ENCODE results near the gene TSSK3.
"Not testable (repeated sequence)": the region's sequence is repeated elsewhere in the genome, so short reads cannot be mapped to it uniquely, and the experiment has no call there.

Gene TSSK3

DNA sequence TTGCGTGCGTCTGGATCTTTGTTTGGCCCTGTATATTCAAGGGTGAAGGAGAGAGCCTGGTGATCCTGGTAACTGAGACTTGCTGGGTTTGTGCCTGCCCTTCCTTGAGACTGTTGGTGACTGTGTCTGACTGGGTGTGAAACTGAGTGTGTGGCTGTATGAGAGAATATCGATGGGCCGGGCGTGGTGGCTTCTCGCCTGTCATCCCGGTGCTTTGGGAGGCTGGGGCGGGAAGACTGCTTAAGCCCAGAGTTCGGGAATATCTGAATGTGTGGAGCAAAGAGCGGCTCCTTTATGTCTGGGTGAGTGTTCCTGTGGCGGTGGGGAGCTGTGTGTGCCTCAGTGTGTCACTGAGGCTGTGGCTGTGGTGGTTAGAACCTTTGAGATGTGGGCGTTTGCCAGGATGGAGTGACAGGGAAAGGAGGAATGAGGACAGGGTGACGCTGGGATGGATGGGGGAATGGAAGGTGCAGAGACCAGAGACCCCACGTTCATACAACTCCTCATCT, 23.6 kb upstream of the TSSK3 start:
- DNase-seq (ENCODE audit: low spot score): no peak

DNA sequence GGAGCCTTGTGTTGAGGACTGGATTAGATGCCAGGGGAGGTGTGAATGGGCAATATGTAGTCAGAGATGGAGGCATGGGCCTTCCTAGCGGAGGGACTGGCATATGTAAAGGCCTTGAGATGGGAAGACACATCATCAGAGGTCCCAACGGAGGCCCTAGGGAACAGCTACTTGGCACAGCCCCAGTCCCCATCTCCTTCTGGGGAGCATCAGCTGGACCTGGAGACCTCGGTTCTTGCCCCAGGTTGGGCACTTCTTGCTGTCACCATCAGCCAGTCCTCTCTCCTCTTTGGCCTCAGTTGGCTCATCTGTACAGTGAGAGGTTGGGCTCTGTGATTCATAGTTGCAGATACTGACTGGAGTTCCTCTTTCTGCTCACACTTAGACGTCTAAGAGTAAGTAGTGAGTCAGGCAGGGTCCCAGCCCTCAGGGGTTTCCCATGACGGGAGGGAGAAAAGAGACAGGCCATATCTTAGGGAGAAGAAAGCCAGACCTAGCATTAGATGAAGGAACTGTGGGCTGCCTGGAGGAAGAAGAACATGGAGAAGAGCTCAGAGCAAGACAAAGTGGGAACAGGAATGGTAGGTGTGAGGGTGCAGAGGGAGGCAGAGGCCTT, 22.9 kb upstream of the TSSK3 start:
- DNase-seq (ENCODE audit: low spot score): peak; percentile 32

DNA sequence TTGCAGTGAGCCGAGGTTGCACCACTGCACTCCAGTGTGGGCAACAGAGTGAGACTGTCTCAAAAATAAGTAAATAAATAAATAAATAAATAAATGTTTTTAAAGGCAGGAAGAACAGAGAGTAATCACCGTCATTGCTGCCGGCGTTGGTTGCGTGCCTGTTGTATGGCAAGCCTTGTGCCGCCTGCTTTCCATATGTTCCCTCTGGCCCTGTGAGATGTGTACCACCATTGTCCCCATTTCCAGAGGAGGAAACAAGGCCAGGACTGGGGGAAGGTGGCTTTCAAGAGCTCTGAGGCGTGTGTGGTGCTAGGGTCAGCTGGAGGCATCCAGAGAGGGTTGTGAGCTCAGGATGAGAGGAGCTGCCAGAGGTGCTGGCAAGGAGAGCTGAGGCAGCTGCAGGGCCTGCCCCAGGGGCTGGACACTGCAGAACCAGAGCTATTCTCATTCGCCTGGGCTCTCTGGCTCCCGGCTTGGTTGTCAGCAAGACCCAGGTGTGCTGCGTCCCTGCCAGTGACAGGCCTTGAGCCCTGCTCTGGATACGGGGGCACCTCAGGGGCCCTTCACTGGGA, 21.1 kb upstream of the TSSK3 start:
- DNase-seq (ENCODE audit: low spot score): no peak

DNA sequence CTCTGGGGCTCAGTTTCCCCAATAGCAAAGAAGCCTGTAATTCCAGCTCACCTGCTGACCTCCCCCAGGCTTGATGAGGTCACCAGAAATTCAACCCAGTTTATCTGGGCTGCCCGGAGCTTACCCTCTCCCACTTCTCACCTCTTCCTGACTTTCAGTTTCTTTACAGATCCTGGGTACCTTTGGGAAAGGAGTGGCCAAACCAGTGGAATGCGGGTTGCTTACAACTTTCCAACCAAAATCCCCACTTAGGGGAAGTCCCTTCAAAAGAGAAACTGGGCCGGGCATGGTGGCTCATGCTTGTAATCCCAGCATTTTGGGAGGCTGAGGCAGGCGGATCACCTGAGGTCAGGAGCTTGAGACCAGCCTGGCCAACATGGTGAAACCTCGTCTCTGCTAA, 20.4 kb upstream of the TSSK3 start:
- DNase-seq (ENCODE audit: low spot score): no peak

DNA sequence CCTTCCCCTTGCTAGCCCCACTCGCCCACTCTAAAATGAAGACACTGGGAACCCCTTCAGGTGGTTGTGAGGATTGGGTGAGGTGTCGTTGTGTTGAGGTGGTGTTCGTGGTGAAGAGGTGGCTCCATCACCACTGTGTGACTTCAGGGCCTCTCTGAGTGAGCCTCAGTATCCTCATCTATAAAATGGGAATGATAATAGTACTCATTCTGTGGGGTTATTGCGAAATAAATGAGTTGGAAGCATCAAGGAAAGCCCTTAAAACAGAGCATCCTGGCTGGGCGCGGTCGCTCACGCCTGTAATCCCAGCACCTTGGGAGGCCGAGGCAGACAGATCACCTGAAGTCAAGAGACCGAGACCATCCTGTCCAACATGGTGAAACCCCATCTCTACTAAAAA, 19.6 kb upstream of the TSSK3 start:
- DNase-seq (ENCODE audit: low spot score): no peak

DNA sequence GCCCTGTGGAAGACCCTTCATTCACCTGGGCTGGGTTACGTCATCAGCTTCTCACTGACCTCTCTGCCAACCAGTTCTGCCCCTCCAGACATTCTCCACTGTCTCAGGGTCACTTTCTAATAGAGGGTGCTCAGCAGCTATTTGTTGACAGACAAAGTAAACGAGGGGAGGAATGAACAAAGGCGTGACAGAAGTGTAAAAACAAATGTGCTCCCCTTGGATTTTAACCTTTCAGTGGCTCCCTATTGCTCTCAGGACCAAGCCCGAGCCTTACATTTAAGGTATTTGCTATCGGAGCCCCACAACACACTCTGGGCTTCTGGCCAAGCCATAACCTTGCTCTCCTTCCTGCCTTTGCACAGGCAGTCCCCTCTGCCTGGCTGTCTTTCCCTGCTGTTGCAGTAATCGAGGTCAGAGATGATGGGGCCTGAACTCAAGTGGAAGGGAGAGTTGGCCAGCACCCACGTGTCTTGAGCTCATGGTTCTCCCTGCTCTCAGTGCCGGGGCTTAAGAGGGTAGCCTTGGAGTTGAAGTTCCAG, 17.0 kb upstream of the TSSK3 start:
- no peak for DNase-seq (ENCODE audit: low spot score)

DNA sequence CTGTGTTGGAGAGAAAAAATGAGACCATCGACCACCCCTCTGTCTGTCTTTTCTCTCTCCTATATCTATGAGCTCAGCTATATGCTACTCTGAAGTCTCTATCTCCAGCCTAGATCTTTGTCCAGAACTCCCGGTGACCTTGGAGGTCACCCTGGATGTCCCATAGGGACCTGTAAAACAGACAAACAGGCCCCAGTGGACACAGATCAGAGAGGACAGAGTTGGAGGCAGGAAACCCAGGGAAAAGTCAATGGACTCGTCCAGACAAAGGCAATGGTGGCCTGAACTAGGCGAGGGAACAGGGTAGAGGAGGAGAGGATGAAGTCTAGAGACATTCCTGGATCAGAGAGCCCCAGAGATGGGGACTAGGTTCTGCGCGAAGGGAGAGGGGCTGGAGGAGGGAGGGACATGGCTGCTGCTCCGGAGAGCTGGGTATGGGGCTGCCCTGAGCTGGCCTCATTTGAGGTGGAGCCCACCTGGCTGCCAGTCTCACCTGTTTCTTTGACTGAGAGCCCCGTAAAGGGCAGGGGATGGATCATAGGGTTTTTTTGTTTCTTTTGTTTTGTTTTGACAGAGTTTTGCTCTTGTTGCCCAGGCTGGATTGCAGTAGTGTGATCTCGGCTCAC, 15.7 kb upstream of the TSSK3 start:
- no peak for DNase-seq (ENCODE audit: low spot score)

DNA sequence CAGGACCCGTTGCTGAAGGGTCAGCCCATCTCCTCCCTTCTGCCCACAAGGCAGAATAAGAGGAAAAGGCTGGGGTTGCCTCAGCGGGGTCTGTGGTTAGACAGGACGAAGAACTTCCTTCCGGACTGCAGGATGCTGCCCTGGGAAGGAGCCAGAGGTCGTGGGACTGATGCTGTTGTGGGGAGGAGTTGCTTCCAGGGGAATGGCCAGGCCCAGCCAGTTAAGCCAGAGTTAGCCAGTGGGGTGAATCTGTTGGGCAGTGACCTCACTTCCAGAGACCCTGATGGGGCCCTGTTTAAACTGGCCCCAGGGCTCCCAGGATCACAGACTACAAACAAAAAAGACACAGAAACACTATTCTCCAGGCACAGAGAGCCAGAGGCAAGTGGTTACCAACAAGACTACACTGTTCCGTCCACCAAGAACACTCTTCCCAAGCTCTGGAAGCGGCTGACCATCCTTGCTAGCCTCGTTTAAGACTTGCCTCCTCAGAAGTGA, 13.1 kb upstream of the TSSK3 start:
- DNase-seq (ENCODE audit: low spot score): no peak

DNA sequence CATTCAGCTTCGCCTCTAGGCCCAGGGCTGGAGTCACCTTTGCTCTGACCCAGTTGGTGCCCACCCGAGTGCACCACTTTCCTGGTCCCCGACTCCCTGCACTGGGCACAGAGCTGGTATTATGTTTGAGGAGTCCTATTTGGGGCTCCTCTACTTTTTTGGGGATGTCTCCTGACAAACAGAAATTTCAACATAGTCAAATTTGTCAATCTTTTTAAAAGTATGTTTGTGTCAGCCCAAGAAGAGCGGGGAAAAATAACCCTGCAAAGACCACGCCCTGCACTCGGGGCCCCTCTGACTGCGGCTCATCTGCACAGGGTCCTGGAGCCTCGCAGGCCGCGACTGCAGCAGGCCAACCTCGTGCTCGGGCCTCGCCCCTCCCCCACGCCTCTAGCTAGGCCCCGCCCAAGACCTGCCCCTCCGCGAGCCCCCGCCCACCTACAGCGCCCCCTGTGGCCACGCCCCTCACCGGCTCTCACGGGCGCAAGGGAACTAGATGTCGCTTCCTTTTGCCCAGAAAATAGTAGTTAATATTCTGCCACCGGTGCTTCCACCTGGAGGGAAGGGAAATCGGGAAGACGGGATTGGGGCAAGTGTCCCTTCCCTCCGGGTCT, 11.4 kb upstream of the TSSK3 start:
- peak; percentile 73 for DNase-seq (ENCODE audit: low spot score)

DNA sequence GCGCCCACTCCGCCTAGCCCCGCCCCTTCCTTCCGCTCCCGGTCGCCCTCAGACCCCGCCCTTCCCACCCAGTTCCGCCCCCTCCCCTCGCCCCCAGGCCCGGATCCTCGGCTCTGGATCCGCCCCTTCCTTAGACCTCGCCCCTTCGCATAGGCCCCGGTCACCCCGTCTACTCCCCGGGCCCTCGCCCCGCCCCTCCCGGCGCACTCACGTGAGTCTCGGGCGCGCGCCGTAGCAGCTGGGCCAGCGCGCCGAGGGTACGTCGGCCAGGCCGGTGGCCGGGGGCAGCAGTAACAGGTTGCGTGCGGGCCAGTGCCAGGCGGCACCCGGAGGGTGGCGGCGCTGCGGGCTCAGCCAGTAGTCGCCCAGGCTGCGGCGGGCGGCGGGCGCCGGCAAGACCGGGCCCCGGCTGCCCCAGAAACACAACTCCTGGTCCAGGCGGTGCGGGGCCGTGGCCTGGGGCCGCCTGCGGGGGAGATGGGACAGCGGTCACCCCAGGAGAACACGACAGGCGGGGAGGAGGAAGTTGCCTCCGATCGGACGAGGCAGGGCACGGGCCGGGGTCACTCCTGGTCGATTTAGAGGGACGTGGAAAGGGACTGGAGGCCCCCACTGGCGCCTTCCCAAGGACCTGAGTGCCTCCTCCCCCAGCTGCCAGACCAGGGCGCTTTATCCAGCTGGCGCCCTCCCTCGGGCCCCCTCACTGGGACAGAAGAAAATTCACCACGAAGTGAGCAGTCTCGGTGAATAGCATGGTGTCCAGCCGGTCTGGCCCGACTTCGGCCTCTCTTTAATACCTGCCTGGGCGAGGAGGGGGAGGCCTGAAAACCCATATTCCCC, 10.7 kb upstream of the TSSK3 start:
- peak; percentile 91 for DNase-seq (ENCODE audit: low spot score)

DNA sequence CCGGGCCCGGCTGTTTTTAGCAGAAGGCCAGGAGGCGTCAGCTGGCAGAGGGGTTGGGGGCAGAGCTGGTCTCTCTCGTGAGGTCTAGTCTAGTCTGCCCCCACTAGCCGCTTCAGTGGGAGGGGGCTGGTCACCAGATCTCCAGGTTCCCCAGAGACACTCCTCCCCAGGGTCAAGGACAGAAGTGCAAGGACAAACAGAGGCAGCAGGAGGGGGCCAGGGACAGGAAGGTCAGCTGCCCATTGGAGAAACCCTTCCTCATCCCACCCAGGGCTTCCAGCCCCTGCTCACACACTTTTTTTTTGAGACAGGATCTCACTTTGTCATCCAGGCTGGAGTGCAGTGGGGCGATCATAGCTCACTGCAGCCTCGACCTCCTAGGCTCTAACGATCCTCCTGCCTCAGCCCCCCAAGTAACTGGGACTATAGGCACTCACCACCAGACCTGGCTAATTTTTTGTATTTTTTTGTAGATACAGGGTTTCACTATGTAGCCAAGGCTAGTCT, 10.0 kb upstream of the TSSK3 start:
- DNase-seq (ENCODE audit: low spot score): no peak

DNA sequence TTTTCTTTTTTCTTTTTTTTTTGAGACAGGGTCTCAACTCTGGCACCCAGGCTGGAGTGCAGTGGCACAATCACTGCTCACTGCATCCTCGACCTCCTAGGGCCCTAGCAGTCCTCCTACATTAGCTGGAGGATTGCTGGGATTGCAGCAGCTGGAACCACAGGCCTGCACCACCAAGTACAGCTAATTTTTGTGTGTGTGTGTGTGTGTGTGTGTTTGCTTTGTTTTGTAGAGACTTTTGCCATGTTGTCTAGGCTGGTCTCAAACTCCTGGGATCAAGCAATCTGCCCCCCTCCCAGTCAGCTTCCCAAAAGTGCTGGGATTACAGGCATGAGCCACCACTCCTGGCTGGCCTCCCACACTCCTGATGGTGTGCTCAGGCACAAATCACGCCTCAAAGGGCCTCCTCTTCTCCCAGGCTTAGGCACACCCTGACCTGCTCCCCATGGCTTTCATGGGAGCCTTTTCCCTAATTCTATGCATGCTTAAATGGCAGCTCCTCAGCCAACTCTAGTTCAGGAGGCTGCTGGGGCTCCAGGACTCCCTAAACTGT, 9.4 kb upstream of the TSSK3 start:
- no peak for DNase-seq (ENCODE audit: low spot score)

DNA sequence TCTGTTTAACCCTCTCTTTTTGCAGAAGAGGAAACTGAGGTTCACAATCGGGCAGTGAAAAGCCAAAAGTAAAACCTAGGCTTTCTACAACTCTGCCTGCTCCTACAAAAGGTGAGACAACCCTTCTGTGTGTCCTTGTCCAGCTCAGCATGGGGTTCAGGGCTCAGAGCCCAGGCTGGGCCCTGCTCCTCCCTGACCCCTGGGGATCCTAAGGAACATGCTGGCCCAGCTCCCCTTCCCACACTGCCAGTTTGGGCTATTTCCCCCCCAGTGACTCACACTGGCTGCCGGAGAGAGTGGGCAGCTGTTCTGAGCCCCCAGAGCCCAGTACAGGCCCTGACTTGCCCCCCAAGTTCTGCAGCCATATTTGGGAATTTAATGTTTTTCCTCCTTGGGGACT, 8.9 kb upstream of the TSSK3 start:
- no peak for DNase-seq (ENCODE audit: low spot score)

DNA sequence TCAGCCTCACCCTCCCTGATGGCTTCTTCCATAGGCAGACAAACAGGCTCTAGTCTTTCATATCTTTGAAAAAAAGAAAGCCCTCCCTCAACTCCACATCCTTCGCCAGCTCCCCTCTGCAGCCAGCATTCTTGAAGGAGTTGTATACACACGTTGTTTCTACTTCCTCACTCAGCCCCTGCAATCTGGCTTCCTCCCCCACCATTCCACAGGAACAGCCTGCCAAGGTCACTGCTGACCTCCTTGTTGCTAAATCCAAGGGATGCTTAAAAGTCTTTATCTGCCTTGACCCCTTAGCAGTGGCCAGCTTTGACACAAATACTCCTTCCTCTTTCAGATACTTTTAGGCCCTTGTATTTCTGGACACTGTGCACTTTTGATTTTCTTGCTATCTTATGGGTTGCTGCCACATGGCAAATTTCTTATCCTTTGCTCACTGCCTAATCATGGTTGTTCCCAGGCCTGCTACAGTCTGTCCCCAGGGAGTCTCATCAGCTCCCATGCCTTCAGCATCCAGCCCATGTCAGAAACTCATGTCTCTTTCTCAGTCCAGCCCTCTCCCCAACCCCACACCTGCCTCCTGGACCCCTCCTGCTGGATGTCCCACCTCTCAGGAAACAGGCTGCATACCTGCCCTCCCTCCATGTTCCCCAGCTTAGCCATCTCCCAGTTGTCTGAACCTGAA, 8.3 kb upstream of the TSSK3 start:
- no peak for DNase-seq (ENCODE audit: low spot score)

DNA sequence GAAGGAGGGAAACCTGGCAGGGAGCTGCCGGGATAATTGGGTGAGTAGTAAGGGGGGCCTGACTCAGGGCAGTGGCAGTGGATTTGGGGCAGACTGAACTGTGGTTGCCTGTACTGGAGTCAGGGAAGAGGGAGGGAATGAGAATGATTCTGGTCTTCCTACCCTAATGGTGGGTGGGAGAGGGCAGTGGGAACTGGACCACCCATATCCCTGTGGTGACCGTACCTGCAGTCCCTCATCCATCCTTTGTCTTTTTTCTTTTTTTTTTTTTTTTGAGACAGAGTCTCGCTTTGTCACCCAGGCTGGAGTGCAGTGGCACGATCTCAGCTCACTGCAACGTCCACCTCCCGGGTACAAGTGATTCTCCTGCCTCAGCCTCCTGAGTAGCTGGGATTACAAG, 6.6 kb upstream of the TSSK3 start:
- DNase-seq (ENCODE audit: low spot score): not testable (repeated sequence)

DNA sequence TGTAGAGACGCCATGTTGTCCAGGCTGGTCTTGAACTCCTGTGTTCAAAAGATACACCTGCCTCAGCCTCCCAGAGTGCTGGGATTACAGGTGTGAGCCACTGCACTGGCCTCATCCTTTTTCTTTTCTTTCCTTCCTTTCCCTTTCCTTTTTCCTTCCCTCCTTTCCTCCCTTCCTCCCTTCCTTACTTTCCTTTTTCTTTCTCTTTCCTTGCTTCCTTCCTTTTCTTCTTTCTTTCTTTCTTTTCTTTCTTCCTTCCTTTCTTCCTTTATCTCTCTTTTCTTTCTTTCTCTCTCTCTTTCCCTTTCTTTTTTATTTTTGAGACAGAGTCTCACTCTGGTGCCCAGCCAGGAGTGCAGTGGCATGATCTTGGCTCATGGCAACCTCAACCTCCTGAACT, 5.9 kb upstream of the TSSK3 start:
- no peak for DNase-seq (ENCODE audit: low spot score)

DNA sequence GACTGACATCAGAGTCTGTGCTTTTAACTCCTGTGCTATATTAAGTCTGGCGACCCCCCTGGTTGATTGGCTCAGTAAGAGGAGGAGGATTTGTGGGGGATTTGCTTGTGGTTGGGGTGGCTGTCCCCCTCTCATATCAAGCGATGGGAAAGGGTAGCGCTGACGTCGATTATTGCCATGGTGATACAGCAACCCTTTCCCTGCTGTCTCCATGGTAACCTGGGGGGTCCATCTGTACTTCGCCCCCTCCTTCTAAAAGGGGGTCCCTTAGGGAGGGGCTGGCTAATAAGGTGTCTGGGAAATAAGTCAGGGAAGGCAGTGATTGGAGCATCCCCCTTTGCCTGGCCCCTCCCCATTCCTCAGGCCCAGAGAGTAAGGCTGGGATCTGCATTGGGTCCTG, 4.7 kb upstream of the TSSK3 start:
- DNase-seq (ENCODE audit: low spot score): no peak

DNA sequence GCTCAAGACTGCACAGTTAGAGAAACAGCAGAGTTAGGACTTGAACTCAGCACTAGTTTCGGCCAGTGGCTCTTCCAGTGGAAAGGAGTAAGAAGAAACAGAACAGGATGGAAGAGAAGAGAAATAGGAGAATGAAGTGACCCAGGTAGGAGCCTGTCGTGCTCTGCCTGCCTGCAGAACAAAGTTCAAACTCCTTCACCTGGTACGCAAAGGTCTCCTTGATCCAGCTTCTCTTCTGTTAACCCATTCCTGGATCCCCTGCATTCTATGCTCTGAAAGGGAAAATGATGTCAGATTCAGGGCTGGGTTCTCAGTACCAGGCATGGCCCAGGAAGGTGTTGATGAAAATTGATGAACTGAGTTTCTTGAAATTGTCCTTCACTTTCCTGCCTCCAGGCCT, 3.9 kb upstream of the TSSK3 start:
- DNase-seq (ENCODE audit: low spot score): no peak

DNA sequence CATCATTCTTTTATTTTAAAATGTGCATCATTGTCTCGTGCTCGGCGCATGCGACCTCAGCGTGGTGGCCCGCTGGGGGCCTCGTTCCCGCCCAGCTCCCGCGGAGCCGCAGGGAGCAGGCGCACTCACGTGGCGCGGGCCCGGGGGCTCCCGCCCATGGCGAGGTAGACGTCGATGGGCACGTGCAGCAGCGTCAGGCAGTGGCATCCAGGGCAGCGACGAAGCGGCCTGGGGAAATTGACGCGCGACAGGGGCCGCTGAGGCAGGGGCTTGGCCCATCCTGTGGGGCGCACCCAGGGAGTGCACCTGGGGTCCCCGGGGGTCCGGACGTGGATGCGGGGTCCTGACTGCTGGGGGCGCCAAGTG, 1.0 kb upstream of the TSSK3 start:
- no peak for DNase-seq (ENCODE audit: low spot score)

DNA sequence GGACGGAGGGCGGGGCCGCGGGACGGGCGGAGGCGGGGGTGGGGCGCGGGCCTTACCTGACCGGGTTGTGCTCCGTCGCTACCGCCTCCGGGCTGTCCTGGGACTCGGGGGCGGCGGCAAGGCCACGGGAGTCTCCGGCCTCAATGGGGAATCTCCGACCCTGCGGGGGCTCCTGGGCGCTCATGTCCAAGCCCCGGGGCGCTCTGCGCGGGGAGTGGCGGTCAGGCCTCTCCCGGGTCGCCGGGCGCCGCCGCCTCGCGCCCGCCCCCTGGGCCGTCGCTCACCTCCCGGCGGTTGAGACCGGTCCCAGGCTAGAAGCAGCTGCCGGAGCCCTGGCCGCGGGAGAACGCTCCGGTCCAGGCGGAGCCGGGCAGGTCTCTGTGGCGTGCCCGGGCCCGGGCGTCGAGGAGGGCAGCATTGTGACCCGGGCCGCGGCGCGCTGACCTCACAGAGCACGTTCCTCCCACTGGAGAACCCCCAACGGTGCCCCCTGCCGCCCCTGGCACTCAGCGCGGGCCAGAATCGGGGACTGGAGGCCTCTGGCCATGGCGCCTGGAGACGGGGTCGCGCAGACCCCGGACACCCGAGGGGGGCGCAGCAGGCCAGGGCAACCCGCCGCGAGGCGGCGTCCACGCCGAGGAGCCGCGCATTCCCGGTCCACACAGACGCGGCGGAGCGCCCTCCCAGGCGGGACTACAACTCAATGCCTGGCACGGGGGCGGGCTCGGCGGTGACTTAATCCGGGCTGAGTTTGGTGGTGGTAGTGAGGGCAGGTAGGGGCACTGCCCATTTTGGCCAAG, 465 bp upstream of the TSSK3 start:
- no peak for DNase-seq (ENCODE audit: low spot score)
